ENCODE measurements around the gene PIGH.

PIGH gene

DNA sequence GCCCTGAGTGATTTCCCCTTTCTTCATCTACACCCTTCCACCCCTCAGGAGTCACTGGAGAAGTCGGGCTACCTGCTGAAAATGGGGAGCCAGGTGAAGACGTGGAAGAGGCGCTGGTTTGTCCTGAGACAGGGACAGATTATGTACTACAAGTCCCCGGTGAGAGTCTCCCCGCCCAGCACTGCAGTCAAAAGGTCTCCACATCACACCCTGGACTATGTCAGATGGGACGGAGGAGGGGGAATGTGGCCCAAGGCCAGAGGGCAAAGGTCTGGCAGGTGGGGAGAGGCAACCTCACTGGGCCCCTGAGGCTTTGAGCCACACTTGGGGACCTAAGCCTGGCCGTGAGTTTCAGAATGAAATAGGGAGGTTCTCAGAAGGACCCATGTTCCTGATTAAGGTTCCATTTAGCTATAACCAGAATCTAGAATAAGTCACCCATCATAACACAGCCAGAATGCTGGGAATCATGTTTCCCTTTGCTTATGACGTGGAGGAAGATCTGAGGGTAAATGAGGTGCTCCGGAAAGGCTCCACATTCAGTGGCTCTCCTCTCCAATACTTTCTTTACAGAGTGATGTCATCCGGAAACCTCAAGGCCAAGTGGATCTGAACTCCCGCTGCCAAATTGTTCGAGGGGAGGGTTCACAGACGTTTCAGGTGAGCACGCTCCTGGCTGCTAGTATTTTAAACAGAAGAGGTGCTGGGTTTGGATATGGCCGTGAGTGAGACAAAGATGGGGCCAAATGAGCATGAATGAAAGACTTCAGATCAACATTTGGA, 26.6 kb downstream of the PIGH start:
- DNase-seq: no peak

DNA sequence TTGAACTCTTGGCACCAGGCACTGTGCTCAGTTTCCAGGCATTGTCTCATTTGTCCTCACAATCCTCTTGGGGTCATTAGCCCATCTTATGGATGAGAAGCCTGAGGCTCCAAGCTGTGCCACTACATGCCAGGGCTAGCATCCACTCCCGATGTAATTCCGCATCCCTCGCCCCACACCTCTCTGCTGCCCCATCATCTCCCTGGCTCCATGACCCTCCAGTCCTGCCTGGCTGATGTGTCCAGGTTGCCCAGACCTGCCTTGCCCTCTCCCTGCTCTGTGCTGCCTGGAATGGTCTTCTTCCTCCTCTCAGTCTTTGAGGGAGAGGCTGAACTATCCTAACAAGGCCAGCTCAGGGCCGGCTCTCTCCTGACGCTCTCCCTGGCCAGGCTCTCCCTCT, 27.5 kb downstream of the PIGH start:
- DNase-seq: no peak

DNA sequence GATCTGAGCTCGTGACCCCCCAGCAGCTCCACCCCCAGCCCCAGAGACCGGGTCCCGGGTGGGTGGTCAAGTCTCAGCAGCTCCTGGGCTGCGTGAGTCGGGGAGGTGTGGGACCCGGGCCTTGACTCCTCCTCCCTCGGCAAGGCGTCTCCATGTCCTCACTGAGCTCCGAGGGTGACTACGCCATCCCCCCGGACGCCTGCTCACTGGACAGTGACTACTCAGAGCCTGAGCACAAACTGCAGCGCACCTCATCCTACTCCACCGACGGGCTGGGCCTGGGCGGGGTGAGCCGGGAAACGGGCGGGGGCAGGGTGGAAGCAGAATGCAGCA, 28.1 kb downstream of the PIGH start:
- no peak for DNase-seq

DNA sequence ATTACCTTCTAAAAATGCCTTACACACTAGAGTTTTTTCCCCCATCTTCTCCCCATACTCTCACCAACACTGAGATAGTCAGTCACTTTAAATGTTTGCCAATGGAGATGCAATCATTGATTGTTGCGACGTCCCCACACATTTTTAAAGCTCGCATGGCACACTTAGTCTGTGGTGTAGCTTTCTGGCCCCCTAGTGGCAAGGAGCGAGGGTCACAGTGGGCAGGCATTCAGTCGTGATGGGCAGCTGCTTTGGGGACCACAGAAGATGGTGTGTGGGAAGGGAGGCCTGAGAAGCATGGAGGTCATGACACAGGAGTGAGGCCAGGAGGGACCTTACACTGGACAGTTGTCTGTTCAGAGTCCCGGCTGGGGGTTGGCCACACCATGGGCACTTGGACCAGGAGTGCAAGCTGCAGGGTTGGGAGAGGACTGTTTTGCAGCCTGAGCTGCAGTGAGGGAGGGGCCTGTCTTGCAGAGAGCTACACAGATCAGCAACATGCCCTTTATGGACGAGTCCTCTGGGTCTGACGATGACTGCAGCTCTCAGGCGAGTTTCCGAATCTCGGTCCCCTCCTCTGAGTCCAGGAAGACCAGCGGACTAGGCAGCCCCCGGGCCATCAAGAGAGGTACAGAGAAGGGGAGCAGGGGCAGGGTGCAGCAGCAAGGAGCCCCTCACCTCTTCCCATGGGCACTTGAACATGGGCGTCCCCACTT, 28.6 kb downstream of the PIGH start:
- no peak for DNase-seq

DNA sequence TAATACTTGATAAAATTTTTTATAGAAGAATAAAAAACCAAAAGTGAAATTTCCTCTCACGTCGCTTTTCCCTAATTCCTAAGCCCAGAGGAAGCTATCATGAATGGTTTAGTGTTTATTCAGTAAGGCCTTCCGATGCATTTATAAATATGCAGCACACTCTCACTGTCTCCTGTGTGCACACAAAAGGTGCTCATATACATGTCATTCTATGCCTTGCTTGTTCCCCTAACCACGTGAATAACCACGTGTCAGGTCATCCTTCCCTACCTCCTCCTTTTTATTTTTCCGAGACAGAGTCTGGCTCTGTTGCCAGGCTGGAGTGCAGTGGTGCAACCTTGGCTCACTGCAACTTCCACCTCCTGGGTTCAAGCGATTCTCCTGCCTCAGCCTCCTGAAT, 29.6 kb downstream of the PIGH start:
- DNase-seq: no peak

DNA sequence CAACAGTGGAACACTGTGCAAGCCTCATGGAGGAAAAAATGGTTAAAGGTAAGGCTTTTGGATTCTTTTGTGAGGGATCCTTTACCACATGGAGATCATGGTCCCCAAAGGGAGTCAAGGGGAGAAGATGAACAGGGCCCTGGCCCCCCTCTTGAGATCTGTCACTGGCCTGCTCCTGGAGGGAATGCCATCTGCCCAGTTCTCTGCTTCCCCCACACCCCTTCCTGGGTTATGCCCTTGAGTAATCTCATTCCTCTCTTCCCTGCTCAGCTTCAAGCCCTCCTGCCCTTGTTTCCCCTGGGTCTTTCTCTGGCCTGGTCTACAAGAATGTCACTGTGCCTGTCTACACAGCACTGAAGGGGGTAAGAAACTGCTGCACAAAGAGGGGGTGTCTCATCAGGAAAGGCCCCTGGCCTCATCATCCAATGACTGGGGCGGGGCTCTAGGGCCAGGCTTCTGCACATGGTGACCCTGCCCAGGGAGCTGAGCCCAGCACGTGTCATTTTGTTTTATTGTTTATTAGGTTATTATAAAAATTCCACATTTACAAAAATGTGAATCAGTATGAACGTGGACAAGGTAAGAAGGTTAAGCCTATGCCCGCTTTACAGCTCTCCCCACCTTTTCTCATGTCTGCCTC, 30.3 kb downstream of the PIGH start:
- DNase-seq: no peak

DNA sequence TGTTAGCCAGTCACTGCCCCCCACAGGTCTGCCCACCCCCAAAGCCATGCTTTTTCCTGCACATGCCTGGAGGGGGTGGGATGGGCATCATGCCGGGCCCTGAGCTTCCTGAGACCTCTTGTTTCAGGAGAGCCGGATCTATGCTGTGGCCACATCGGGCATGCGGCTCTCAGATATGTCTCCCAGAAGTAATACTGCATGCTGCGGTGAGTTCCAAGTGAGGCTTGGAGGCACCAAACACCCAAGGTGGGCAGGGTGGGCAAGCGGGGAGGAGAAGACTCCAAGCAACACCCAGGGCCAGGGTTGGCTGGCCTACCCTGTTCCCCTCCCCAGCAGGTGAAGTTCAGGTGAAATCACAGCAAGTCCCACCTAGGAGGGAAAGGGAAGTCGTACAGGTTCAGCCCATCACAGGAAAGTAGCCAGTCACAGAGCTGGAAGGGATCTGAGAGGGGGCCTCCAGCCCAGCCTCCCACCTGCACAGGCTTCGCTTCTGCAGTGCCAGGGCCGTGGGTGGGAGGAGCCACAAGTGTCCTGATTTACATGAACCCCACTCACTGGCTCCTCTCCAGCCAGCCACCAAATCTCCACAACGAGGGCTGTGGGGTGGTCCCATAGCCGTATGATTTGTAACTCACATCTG, 30.9 kb downstream of the PIGH start:
- DNase-seq: no peak

DNA sequence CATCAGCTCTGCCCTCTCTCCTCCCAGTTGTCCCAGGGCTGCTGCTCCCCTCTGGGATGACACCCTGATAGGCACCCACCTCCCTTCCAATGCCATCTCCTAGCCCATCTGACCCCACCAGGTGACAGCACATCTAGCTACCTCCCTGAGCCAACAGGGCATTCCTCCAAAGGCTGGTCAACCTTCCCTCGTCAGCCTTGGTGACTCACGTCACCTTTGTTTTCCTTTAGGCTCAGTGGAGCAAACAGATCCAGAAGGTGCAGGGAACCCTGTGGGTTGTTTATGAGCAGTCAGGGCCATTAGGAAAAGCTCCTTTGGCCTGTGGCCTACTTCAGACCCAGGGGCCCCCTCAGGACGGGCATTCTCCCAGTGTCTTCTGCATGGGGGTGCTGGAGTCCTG, 32.4 kb downstream of the PIGH start:
- no peak for DNase-seq

DNA sequence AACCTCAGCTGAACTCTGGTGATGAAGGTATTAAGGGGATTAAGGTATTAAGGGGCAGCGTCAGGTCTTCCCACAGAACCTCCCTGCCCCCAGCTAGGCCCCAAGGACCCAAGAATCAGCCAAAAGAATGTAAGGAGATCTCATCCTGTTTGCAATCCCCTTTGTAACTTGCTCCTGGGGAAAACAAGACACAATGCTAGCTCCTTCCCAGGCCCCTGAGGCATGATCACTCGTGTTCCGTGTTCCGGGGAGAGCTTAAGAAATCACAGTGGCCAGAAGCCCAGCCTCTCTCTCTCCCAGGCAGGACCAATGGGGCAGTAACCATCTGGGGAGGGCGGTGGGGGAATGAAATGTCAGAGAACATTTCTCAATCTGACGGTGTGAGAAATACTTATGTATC, 33.2 kb downstream of the PIGH start:
- no peak for DNase-seq

DNA sequence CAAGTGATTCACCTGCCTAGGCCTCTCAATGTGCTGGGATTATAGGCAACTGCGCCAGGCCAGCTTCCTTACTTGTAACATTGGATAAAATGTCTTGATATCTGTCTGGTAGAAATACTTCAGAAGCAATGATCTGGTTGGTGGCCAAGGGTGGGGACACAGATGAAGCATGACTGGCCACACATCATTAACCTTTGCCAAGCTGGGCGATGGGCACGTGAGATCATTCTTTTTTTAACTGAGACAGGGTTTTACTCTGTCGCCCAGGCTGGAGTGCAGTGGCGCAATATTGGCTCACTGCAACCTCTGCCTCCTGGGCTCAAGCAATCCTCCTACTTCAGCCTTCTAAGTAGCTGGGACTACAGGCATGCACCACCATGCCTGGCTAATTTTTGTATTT, 35.8 kb downstream of the PIGH start:
- DNase-seq: no peak

DNA sequence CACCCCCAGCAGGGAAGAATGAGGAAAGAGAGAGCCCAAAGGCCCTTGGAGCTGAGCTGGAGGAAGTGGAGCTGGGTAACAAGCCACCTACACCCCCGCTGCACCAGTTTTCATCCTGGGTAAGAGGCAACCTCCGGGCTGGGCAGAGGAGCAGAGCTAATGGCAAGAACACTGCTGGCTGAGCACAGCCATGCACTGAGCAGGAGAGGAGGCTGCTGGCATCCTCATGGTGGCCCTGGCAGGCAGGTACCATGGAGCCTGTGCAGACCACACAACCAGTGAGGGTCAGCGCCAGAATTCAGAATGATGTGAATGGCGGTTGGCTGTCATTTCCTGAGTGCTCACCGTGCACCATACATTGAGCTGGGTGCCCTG, 37.3 kb downstream of the PIGH start:
- DNase-seq: no peak

DNA sequence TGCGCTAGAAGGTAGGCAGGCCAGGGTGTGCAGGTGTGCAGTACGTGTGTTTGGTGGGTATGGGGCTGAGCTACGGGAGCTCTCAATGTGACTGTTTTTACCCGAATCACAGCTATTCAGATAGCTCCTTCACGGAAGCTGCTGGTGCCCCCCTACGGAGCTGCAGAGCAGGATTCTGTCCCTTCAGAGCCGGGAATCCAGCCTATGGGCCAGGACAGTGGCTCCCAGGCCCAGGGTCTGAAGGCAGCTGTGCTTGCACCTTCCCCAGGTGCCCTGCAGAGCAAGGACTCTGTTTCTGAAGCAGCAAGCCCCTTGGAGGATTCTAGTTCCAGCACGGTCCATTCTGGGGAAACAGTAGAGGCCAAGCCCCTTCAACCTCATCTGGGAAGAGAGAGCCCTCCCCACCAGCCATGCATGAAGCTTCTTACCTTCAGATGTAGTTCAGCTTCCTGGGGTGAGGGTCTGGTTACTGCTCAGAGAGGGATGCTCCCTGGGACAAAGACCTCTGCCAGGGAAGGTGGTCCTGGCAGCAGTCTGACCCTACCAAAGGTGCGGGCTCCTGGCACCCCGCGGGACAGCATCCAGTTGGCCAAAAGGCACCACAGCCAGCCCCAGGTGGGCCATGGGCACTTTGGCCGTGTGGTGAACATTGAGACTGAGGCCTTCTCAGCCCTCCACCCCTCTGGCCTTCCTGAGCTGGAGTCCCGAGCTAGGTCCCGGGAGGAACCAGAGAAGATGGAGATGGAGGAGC, 37.9 kb downstream of the PIGH start:
- DNase-seq: no peak

DNA sequence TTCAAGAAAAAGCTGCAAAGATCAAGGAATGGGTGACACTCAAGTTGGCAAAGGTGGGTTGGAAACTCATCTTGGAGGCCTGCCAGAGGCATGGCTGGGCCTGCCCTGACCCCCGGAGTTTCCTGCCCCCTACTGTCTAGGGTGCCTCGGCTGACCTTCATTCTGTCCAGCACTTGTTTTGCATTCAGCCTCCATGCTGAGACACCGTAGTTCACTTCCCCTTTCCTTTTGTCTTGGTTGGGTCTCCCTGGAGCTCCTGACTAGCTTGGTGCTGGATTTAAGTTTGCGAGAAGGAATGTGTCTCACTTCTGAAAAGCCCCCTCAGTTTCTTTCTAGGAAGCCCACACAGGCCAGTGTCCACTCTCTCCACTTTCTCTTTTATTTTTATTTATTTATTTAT, 40.4 kb downstream of the PIGH start:
- DNase-seq: no peak

DNA sequence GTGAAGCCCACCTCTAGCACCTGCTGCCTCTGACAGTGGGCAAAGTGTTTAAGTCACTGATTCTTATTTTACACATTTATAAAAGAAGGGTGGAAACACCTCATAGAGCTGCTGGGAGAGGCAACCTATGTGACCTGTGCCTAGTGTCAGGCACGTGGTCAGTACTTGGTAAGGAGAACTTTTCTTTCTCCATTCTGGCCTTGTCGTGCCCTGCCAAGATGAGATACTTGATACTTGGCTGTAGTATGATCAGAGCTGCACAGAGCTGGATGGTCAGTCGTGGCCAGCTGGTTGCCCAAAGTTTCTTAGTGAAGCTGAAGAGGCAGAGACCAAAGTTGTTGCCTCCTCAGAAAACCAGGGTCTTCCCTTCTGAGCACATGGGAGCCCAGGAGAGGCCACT, 42.4 kb downstream of the PIGH start:
- DNase-seq: no peak

DNA sequence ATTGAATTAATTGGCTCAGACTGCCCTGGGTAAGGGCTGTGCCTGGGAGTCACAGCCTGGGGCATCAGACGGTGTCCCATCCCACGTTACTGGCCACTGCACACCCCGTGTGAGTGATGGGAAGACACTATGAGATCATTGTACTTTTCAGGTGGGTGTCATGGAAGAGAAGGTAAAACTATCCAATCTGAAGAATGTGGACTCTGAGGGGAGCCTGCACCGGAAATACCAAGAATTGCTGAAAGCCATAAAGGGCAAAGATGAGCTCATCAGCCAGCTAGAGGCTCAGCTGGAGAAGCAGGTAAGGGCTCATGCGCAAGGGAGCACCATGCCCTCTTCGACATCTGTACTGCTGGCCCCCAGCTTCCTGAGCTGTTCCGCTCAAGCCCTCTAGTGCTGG, 43.0 kb downstream of the PIGH start:
- DNase-seq: no peak

DNA sequence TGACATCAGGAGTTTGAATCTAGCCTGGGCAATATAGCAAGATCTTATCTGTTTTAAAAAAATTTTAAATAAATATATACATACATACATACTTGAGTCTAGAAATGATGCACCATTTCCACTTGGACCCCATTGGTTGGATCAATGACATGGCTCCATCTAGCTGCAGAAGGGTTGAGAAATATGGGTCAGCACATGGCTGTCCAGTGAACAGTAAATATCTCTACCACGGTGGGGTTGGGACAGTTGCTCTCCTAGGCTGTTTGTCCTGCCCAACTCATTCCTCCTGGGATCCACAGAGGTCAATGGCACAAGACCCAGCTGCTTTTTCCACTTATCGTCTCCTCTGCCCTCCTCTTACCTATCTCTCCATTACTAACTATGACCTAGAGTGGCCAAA, 43.4 kb downstream of the PIGH start:
- no peak for DNase-seq

DNA sequence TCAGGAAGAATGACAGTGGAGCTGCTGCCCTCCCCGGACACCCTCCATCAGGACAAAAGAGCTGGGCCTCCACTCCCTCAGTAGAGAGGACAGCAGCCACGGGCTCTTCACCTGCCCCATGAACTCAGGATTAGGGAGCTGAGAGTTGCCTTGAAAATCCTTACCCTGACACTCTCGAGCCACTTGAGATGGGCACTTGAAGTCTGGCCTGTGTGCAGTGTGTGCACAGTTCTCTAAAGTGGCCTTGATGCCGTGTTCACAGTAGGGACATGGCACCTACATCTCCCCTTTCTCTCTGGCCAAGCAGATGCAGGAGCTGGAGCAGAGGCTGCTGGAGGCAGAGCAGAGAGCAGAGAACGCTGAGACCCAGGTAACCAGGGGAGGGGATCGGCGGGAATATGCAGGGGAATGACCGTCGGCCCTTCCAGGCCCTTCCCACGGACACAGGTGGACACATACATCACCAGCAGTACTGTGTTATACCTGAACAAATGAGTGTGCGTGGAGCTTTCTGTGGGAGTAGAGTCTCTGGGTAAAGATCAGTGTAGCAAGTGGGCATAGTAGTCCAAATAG, 44.5 kb downstream of the PIGH start:
- DNase-seq: no peak

DNA sequence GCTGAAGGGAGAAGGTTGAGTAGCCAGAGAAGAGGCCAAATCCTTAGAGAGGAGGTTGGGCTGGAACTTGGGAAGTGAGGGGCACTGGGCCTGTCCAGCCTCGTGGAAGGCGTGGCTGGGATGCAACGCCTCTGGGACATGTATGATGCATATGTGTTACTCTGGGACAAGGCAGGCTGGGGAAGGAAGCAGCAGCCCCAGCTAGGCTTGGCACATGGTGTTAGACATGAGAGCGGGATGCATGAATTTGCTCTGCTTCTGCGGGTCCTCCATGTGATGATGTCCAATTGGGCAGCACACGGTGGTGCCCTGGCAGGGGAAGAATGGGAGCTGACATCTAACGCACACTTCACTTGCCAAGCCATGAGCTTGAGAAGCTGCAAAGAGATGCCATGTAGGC, 45.7 kb downstream of the PIGH start:
- no peak for DNase-seq

DNA sequence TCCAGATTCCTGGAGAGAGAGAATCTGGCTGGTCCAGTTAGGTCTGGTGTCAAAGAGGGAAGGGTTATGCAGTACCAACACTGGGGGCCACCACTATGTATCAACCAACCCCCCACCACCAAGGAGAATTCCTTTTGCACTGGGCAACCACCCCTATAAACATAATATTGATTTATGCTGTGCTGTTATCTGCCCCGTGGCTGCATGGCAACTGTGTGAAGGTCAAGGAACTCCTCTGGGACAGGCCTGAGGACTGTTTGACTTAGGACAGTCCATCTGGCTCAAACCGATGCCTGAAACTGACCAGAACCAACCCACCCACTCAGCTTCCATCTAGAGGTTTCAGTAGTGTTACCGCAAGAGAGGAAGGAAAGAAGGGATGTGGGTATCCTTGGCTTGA, 46.5 kb downstream of the PIGH start:
- no peak for DNase-seq

DNA sequence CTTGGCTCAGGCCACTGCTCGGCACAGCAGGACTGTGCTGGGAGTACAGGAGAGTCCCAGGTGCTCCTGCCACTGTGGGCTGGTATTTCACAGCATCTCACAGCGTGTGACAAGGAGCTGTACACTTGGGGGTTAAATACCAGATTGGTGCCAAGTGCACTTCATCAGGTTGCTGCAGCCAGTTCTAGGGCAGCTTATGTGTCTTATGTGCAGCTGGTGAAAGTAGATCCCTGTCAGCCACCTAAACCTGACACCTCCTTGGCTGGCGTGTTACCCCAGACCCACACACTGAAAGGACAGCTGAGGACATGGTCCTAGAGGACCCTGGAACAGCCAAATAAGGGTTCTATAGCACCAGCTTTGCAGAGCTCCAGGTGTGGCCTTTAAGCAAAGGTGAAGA, 48.1 kb downstream of the PIGH start:
- DNase-seq: no peak

DNA sequence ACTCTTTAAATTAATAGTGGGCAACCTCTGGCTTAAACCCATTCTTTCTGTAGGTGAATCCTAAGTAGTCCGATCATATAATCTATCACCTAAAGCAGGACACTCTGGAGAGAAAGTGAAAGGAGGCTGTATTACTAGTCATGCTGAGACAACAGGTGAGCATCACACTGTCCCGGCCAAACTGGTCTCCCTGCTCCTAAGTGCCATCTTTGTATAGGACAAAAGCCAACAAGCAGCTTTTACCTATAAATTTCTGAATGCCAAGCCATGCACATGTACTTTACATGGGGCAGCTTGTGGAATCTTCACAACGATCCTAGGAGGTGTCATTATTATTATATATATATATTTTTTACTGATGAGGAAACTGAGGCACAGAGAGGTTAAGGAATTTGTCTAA, 48.9 kb downstream of the PIGH start:
- no peak for DNase-seq

DNA sequence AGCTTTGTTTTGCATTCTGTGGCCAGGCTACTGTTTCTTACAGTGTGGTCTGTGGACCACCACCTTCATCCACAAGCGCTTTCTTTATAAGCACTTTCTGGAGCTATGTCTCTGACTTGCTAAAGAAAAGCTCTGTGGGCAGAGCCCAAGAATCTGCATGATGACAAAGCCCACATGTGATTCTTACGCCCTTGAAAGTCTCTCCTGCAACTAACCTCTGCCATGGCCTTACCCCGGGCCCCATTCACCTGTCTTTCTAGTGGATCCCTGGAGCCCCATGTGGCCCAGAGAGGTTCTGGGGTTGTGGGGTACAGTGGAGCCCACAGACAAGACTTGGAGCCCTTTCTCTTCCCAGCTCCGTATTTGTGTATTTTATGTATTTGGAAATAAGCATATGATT, 50.3 kb downstream of the PIGH start:
- DNase-seq: no peak

DNA sequence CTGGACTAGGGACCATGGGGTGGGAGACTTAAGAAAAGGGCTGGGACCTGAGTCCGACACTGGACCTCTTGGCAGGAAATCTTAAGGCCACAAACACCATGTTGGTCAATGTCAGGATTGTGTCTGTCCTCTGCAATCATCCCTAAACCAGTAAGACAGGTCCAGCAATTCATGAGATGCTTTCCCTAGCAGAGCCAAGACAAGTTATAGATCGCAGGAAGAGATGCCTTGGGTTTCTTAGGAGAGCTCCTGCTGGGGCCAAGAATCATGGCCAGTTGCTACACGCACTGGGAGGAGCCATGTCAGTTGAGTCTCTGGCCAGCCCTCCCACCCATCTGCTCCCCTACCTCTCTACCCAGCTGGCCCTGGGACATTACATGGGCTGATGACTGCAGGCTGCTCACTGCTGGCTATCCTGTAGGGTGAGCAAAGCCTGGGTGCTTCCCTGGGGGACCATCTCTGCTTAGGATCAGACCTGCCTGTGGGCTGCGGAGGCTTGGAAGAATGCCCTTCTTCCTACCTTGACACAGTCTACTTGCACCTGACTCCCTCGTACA, 52.8 kb downstream of the PIGH start:
- DNase-seq: no peak

Measured in NCI-H1436 treated with DMSO at 0.1 percent for 48 hours (cell line).